Neural cell (in vitro differentiated cells): ENCODE results near the gene ZBTB9.

Experiments used
- CTCF ChIP-seq: fragments of 450-650 bp; IDR thresholded peaks from 2 replicates; pipeline ENCODE4 v1.5.1; 2014; ENCODE audit warnings: antibody characterized with exemption, mild to moderate bottlenecking, moderate library complexity; ENCODE audit not compliant: poor library complexity, severe bottlenecking
- EP300 ChIP-seq: fragments of 450-650 bp; conservative IDR thresholded peaks from 2 replicates; pipeline ENCODE4 v1.6.1; 2014; ENCODE audit warnings: antibody characterized with exemption, mild to moderate bottlenecking, moderate library complexity; ENCODE audit not compliant: poor library complexity, severe bottlenecking
- EZH2 ChIP-seq: fragments of 200-600, 300-800 bp; shearing (Covaris generic), sonication (generic); IDR thresholded peaks from 2 replicates; pipeline ENCODE4 v1.6.1; 2014; ENCODE audit warnings: antibody characterized with exemption, low read length, borderline replicate concordance, mild to moderate bottlenecking; ENCODE audit not compliant: insufficient read depth, poor library complexity, severe bottlenecking
- MXI1 ChIP-seq: fragments of 450-650 bp; conservative IDR thresholded peaks from 2 replicates; pipeline ENCODE4 v1.6.1; 2014; ENCODE audit warnings: antibody characterized with exemption, mild to moderate bottlenecking; ENCODE audit not compliant: poor library complexity, severe bottlenecking
- POLR2AphosphoS5 ChIP-seq: IDR thresholded peaks from 2 replicates; pipeline ENCODE4 v1.6.1; 2012
- REST ChIP-seq: IDR thresholded peaks from 2 replicates; pipeline ENCODE4 v1.6.1; 2012; ENCODE audit warnings: borderline replicate concordance

GRCh38 chr6:33456156-33456555 lies 1.8 kb downstream of the ZBTB9 start:
- TF ChIP-seq POLR2AphosphoS5 (no peak), CTCF (no peak), EP300 (no peak), MXI1 (no peak), EZH2 (no peak), REST (no peak)
